ENCODE data around the gene PEX7.
"Not testable (repeated sequence)": the region's sequence is repeated elsewhere in the genome, so short reads cannot be mapped to it uniquely, and the experiment has no call there.

Gene PEX7

DNA sequence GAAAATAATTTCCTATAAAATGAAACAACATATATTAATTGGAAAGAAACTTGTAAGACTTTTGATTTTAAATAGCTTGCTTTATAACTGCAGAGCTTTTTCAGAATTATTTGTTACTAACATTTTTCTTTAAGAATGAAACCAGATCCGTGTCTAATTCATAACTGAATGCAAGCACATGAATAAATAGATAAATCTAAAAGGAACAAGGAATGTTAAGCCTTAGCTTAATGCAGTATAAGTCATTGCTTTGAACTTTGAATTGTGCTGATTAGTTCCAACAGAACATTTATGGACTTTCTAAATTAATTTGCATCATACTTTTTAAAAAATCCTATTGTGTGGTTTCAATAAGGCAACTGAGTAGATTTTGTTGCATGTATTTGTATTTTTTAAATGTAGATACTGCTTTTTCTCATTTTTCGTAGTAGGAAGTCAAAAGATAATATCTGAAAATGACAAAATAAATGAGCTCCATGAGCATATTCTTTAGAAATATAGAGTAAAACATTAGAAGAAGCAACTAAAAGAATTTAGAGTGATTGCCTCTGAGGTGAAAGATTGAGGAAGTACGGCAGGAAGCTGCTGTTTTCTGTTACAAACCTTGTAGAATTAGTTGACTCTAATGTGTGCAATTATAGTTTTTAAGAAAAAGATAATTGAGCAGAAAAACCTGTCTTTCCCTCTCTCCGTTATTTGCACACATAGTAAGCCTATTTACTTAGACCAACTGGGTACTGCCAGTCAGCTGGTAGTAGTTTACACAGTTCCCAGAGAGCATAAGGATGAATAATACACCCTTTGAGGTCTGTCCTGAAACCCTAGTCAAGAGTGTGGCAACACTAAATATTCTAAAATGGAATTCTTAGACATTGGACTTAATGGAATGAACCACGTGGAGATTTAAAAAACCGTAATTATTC, 67.1 kb downstream of the PEX7 start:
- H3K9ac ChIP-seq (ENCODE audit: low read length) = no peak overlapping the region

GRCh38 chr6:136890194-136890839, 67.9 kb downstream of the PEX7 start:
- H3K9me3 ChIP-seq (ENCODE audit: control insufficient read depth, low read depth, low read length) = no peaks in the 10 kb centered on the region
- H3K27ac ChIP-seq (ENCODE audit: low read length) = no peak overlapping the region
- no peaks in the 10 kb centered on the region for H3K27me3 ChIP-seq (ENCODE audit: control insufficient read depth, insufficient read depth, low read length)
- H3K4me3 ChIP-seq (ENCODE audit: low read length) = no peak overlapping the region
- H3K9ac ChIP-seq (ENCODE audit: low read length) = no peak overlapping the region
- H3K36me3 ChIP-seq (ENCODE audit: control insufficient read depth, low read depth, low read length) = no peaks in the 10 kb centered on the region
- no peaks in the 10 kb centered on the region for H3K4me1 ChIP-seq (ENCODE audit: control insufficient read depth, low read depth, low read length)

More for the DNA sequence above, 67.1 kb downstream of the PEX7 start:
- Histone ChIP-seq H3K4me3 (ENCODE audit: low read length) (no peak overlapping the region), H3K36me3 (ENCODE audit: control insufficient read depth, low read depth, low read length) (no peaks in the 10 kb centered on the region), H3K4me1 (ENCODE audit: control insufficient read depth, low read depth, low read length) (no peaks in the 10 kb centered on the region), H3K27ac (ENCODE audit: low read length) (no peak overlapping the region), H3K9me3 (ENCODE audit: control insufficient read depth, low read depth, low read length) (no peaks in the 10 kb centered on the region), H3K27me3 (ENCODE audit: control insufficient read depth, insufficient read depth, low read length) (no peaks in the 10 kb centered on the region)

- no peaks in the 10 kb centered on the region for H3K9me3 ChIP-seq (ENCODE audit: control insufficient read depth, low read depth, low read length)
- H3K4me3 ChIP-seq (ENCODE audit: low read length) = no peak overlapping the region
- no peak overlapping the region for H3K9ac ChIP-seq (ENCODE audit: low read length)
- H3K27me3 ChIP-seq (ENCODE audit: control insufficient read depth, insufficient read depth, low read length) = no peaks in the 10 kb centered on the region
- no peak overlapping the region for H3K27ac ChIP-seq (ENCODE audit: low read length)
- no peaks in the 10 kb centered on the region for H3K36me3 ChIP-seq (ENCODE audit: control insufficient read depth, low read depth, low read length)
- H3K4me1 ChIP-seq (ENCODE audit: control insufficient read depth, low read depth, low read length) = no peaks in the 10 kb centered on the region
Measured at GRCh38 chr6:136890986-136891385, 68.6 kb downstream of the PEX7 start.

DNA sequence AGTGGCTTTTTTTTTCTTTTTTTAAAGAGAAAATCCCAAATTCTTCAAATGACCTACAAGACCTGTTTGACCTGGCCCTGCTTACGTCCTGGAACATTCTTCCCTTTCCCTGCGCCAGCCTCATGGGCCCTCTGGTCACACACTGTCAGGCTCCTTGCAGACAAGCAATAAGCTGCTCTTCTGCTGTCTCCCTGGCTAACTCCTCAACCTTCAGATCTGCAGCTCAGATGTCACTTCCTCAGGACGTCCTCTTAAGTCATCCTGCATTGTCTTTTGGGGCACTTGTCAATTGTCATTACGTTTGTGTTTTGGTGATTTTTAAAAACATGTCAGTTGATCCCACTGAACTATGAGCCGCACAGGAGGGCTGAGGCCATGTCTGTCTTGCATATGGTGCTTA, 70.8 kb downstream of the PEX7 start:
- Histone ChIP-seq H3K9me3 (ENCODE audit: control insufficient read depth, low read depth, low read length) (no peaks in the 10 kb centered on the region), H3K4me3 (ENCODE audit: low read length) (no peak overlapping the region), H3K27ac (ENCODE audit: low read length) (no peak overlapping the region), H3K9ac (ENCODE audit: low read length) (no peak overlapping the region), H3K4me1 (ENCODE audit: control insufficient read depth, low read depth, low read length) (no peaks in the 10 kb centered on the region), H3K27me3 (ENCODE audit: control insufficient read depth, insufficient read depth, low read length) (no peaks in the 10 kb centered on the region), H3K36me3 (ENCODE audit: control insufficient read depth, low read depth, low read length) (peaks cover 3% of the 10 kb centered on the region)

GRCh38 chr6:136895901-136896300, 73.5 kb downstream of the PEX7 start:
- H3K27ac ChIP-seq (ENCODE audit: low read length) = no peak overlapping the region
- no peak overlapping the region for H3K4me3 ChIP-seq (ENCODE audit: low read length)
- H3K4me1 ChIP-seq (ENCODE audit: control insufficient read depth, low read depth, low read length) = no peaks in the 10 kb centered on the region
- H3K27me3 ChIP-seq (ENCODE audit: control insufficient read depth, insufficient read depth, low read length) = no peaks in the 10 kb centered on the region
- H3K9ac ChIP-seq (ENCODE audit: low read length) = no peak overlapping the region
- H3K9me3 ChIP-seq (ENCODE audit: control insufficient read depth, low read depth, low read length) = no peaks in the 10 kb centered on the region
- H3K36me3 ChIP-seq (ENCODE audit: control insufficient read depth, low read depth, low read length) = peaks cover 11% of the 10 kb centered on the region

DNA sequence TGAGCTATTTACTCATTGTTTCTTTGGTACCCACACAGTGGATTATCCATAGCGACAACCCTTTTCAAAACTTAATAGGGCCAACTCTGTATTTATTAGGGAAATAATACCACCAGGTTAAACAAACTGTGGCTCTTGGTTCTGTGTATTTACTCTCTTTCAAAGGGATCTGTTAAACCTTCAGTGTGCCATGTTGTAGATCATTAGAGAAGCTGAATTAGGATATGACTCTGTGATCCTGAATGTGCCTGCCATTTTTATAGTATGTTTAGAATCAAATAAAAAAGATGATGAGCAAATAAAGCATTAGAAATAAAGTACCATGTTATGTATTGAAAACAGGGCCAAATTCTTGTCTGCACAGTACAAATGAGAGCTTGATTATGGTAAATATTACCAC, 74.7 kb downstream of the PEX7 start:
- Histone ChIP-seq H3K9me3 (ENCODE audit: control insufficient read depth, low read depth, low read length) (no peaks in the 10 kb centered on the region), H3K27ac (ENCODE audit: low read length) (no peak overlapping the region), H3K27me3 (ENCODE audit: control insufficient read depth, insufficient read depth, low read length) (no peaks in the 10 kb centered on the region), H3K4me1 (ENCODE audit: control insufficient read depth, low read depth, low read length) (no peaks in the 10 kb centered on the region), H3K9ac (ENCODE audit: low read length) (no peak overlapping the region), H3K4me3 (ENCODE audit: low read length) (no peak overlapping the region), H3K36me3 (ENCODE audit: control insufficient read depth, low read depth, low read length) (peaks cover 11% of the 10 kb centered on the region)

GRCh38 chr6:136901212-136901784, 78.9 kb downstream of the PEX7 start:
- Histone ChIP-seq H3K9me3 (ENCODE audit: control insufficient read depth, low read depth, low read length) (no peaks in the 10 kb centered on the region), H3K4me3 (ENCODE audit: low read length) (no peak overlapping the region), H3K36me3 (ENCODE audit: control insufficient read depth, low read depth, low read length) (peaks cover 11% of the 10 kb centered on the region), H3K4me1 (ENCODE audit: control insufficient read depth, low read depth, low read length) (no peaks in the 10 kb centered on the region), H3K27me3 (ENCODE audit: control insufficient read depth, insufficient read depth, low read length) (no peaks in the 10 kb centered on the region), H3K27ac (ENCODE audit: low read length) (no peak overlapping the region), H3K9ac (ENCODE audit: low read length) (no peak overlapping the region)

DNA sequence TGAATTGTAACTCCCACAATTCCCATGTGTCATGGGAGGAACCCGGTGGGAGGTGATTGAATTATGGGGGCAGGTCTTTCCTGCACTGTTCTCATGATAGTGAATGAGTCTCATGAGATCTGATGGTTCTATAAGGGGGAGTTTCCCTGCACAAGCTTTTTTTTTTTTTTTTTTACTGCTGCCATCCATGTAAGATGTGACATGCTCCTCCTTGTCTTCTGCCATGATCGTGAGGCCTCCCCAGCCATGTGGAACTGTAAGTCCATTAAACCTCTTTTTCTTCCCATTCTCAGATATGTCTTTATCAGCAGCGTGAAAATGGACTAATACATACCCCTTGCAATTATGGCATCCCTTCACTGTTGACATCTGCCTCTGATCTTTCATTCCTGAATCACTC, 82.1 kb downstream of the PEX7 start:
- H3K27me3 ChIP-seq (ENCODE audit: control insufficient read depth, insufficient read depth, low read length); H3K4me3 ChIP-seq (ENCODE audit: low read length); H3K9ac ChIP-seq (ENCODE audit: low read length); H3K36me3 ChIP-seq (ENCODE audit: control insufficient read depth, low read depth, low read length); H3K4me1 ChIP-seq (ENCODE audit: control insufficient read depth, low read depth, low read length); H3K9me3 ChIP-seq (ENCODE audit: control insufficient read depth, low read depth, low read length); H3K27ac ChIP-seq (ENCODE audit: low read length): not testable (repeated sequence)

GRCh38 chr6:136914947-136915346, 92.6 kb downstream of the PEX7 start:
- peaks cover 3% of the 10 kb centered on the region for H3K36me3 ChIP-seq (ENCODE audit: control insufficient read depth, low read depth, low read length)
- no peak overlapping the region for H3K9ac ChIP-seq (ENCODE audit: low read length)
- H3K9me3 ChIP-seq (ENCODE audit: control insufficient read depth, low read depth, low read length) = no peaks in the 10 kb centered on the region
- H3K4me1 ChIP-seq (ENCODE audit: control insufficient read depth, low read depth, low read length) = peaks cover 5% of the 10 kb centered on the region
- H3K4me3 ChIP-seq (ENCODE audit: low read length) = no peak overlapping the region
- H3K27me3 ChIP-seq (ENCODE audit: control insufficient read depth, insufficient read depth, low read length) = peaks cover 16% of the 10 kb centered on the region
- no peak overlapping the region for H3K27ac ChIP-seq (ENCODE audit: low read length)

DNA sequence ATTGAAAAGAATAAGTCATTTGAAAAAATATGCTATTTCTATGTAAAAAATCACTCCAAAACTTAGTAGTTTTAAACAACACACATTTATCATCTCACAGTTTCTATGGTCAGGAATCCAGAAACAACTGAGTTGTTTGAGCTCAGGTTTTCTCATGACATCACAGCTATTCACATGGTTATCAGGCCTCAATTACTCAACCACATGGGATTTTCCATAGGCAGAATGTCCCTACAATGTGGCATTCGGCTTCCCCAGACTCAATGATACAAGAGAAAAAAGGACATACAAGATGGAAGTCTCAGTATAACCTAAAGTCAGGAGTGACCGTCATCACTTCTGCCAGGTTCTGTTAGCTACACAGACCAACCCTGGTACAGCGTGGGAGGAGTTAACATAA, 96.3 kb downstream of the PEX7 start:
- H3K27me3 ChIP-seq (ENCODE audit: control insufficient read depth, insufficient read depth, low read length) = peaks cover 54% of the 10 kb centered on the region
- no peaks in the 10 kb centered on the region for H3K9me3 ChIP-seq (ENCODE audit: control insufficient read depth, low read depth, low read length)
- no peak overlapping the region for H3K27ac ChIP-seq (ENCODE audit: low read length)
- no peaks in the 10 kb centered on the region for H3K36me3 ChIP-seq (ENCODE audit: control insufficient read depth, low read depth, low read length)
- H3K4me1 ChIP-seq (ENCODE audit: control insufficient read depth, low read depth, low read length) = peaks cover 5% of the 10 kb centered on the region
- H3K4me3 ChIP-seq (ENCODE audit: low read length) = no peak overlapping the region
- no peak overlapping the region for H3K9ac ChIP-seq (ENCODE audit: low read length)

GRCh38 chr6:136920216-136920615, 97.8 kb downstream of the PEX7 start:
- Histone ChIP-seq H3K36me3 (ENCODE audit: control insufficient read depth, low read depth, low read length) (no peaks in the 10 kb centered on the region), H3K9me3 (ENCODE audit: control insufficient read depth, low read depth, low read length) (no peaks in the 10 kb centered on the region), H3K4me3 (ENCODE audit: low read length) (peak overlapping the region; percentile 61), H3K4me1 (ENCODE audit: control insufficient read depth, low read depth, low read length) (peaks cover 5% of the 10 kb centered on the region), H3K9ac (ENCODE audit: low read length) (no peak overlapping the region), H3K27ac (ENCODE audit: low read length) (no peak overlapping the region), H3K27me3 (ENCODE audit: control insufficient read depth, insufficient read depth, low read length) (peaks cover 65% of the 10 kb centered on the region)
